ENCODE results near the gene GTF3C2.
"Not testable (repeated sequence)": the region's sequence is repeated elsewhere in the genome, so short reads cannot be mapped to it uniquely, and the experiment has no call there.

Gene GTF3C2

GRCh38 chr2:27376151-27376865 lies 19.7 kb upstream of the GTF3C2 start:
- Histone ChIP-seq H3K27ac (no peak overlapping the region), H3K4me3 (no peak overlapping the region)

- Histone ChIP-seq H3K27ac (no peak overlapping the region), H3K4me3 (no peak overlapping the region)
These were observed 19.0 kb upstream of the GTF3C2 start for GRCh38 chr2:27375513-27376099.

- Histone ChIP-seq H3K27ac (no peak overlapping the region), H3K4me3 (no peak overlapping the region)
These were observed 17.0 kb upstream of the GTF3C2 start for GRCh38 chr2:27373567-27373966.

- no peak overlapping the region for H3K4me3 ChIP-seq
- H3K27ac ChIP-seq: peak overlapping the region in 1 of 21 experiments; percentile 96
These were observed 16.4 kb upstream of the GTF3C2 start for GRCh38 chr2:27372937-27373336.

- H3K4me3 ChIP-seq: peak overlapping the region; percentile 77 to 100 (median 96)
- peak overlapping the region; percentile 74 to 98 (median 94) for H3K27ac ChIP-seq
These were observed 14.5 kb upstream of the GTF3C2 start for GRCh38 chr2:27370816-27371620.

GRCh38 chr2:27370026-27370815 lies 13.7 kb upstream of the GTF3C2 start, which contains the start of the genes EIF2B4 and SNX17:
Gene EIF2B4 (minus strand): TSS chr2:27370338. CDS start chr2:27370314, 24 bp downstream.
Gene SNX17 (plus strand): TSS chr2:27370616. CDS start chr2:27370744, 128 bp downstream.
- peak within 1 kb of the TSS; percentile 77 to 100 (median 96) for H3K4me3 ChIP-seq
- peak within 1 kb of the TSS; percentile 82 to 98 (median 95) for H3K27ac ChIP-seq

GRCh38 chr2:27369471-27370025 lies 13.0 kb upstream of the GTF3C2 start:
- Histone ChIP-seq H3K4me3 (peak overlapping the region; percentile 77 to 100 (median 96)), H3K27ac (peak overlapping the region; percentile 82 to 98 (median 94))

GRCh38 chr2:27363933-27364332 lies 7.4 kb upstream of the GTF3C2 start:
- Histone ChIP-seq H3K4me3 (no peak overlapping the region), H3K27ac (no peak overlapping the region)

GRCh38 chr2:27362678-27363420 lies 6.3 kb upstream of the GTF3C2 start:
- Histone ChIP-seq H3K27ac (no peak overlapping the region), H3K4me3 (no peak overlapping the region)

- H3K4me3 ChIP-seq: peak overlapping the region; percentile 66 to 98 (median 84)
- H3K27ac ChIP-seq: peak overlapping the region; percentile 39 to 96 (median 90)
These were observed 545 bp downstream of the GTF3C2 start for GRCh38 chr2:27356056-27356381.

- H3K4me3 ChIP-seq: no peak overlapping the region
- H3K27ac ChIP-seq: peak overlapping the region in 1 of 21 experiments; percentile 38
These were observed 2.0 kb downstream of the GTF3C2 start for GRCh38 chr2:27354597-27354927.

- H3K4me3 ChIP-seq: no peak overlapping the region
- H3K27ac ChIP-seq: peak overlapping the region in 2 of 21 experiments; percentile 6 to 38
These were observed 2.6 kb downstream of the GTF3C2 start for GRCh38 chr2:27353762-27354596.

GRCh38 chr2:27353386-27353761 lies 3.2 kb downstream of the GTF3C2 start:
- H3K27ac ChIP-seq, H3K4me3 ChIP-seq: not testable (repeated sequence)

- no peak overlapping the region for H3K27ac ChIP-seq
- H3K4me3 ChIP-seq: no peak overlapping the region
These were observed 4.6 kb downstream of the GTF3C2 start for GRCh38 chr2:27351802-27352598.

GRCh38 chr2:27350106-27350693 lies 6.4 kb downstream of the GTF3C2 start:
- H3K27ac ChIP-seq: no peak overlapping the region

GRCh38 chr2:27347641-27348040 lies 8.9 kb downstream of the GTF3C2 start:
- Histone ChIP-seq H3K27ac (no peak overlapping the region), H3K4me3 (no peak overlapping the region)

More at GRCh38 chr2:27350106-27350693, 6.4 kb downstream of the GTF3C2 start:
- no peak overlapping the region for H3K4me3 ChIP-seq

- Histone ChIP-seq H3K27ac (no peak overlapping the region), H3K4me3 (no peak overlapping the region)
These were observed 20.4 kb downstream of the GTF3C2 start for GRCh38 chr2:27336173-27336572.
